GM18867 (cell line): ENCODE measurements around the gene KCNG2.

Source experiments
- ATAC-seq: cut with Tn5 transposase; IDR thresholded peaks from one replicate; pipeline ENCODE4 v1.9.1; 2021; ENCODE audit warnings: mild to moderate bottlenecking, moderate library complexity; ENCODE audit not compliant: unreplicated experiment

Gene KCNG2

DNA sequence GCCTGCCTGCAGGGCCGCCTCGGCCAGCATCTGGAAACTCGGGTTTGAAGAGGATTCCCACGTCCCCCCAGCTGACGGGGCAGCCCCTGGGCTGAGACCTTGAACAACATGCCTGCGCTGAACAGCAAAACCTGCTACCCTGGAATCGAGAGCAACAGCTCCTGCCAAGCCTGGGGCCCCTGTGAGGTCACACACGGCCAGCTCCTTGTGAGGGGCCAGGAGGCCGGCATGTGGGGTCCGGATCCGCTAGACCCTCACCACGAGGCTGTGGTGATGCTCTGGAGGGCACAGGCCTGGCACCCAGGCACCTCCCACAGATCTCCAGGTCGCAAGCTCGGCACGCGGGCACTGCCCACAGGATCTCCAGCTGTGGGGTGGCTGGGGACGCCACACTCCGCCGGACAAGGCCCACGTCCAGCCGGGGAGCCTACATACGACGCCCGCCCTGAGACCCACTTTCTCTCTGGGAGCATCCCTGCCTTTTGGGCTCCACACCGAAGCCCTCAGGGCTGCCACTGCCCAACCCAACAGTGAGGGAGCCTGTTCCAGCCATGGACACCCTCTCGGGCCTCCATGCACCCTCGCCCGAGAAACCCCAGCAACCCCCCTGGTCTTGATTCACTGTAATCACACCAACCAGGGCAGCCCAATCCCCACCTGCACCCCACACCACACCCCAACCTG is 119.6 kb downstream of the KCNG2 start:
- ATAC-seq = no peak

DNA sequence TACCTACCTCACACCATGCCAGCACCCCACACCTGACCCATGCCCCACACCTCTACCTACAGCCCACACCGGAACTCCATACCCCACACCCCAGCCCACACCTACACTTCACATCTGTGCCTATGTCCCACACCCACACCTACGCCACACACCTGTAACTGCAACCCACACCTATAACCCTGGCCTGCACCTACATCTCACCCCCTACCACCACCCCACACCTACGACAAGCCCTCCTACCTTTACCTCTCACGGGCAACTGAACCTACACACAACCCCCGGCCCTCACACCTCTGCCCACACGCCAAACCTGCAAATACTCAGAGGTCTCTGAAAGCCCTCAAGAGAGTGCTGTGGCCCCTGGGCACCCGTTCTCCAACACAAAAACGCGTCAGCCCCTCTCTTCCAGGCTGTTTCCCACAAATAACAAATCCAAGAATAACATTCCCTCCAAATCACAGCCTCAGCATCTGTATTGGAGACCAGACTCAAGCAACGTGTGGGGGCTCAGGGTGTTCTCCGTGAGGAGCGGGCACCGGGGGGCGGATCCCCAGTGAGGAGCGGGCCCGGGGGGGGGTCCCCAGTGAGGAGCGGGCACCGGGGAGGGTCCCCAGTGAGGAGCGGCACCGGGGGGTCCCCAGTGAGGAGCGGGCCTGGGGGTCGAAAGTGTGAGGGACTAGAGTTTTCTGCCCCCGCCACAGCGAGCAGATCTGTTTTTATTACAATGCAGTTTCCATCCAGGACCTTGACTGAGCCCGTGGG is 120.3 kb downstream of the KCNG2 start:
- ATAC-seq = no peak

DNA sequence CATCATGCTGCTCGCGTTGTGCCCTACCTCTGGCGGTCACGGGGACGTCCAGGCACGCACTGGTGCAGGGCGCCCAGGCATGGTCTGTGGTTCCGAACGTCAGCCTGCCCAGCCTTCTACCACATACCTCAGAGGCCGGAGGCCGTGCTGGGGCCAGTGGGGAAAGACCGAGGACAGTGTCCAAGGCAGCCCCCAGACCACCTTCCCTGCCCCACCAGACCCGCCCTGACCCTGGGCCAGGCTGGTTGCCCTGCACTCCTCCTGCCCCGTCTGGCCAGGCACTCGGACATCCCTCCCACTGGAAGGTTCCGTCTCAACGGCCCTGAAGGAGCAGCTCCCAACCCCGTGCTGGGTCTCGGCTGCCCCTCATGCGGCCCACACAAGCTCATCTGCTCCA is 120.9 kb downstream of the KCNG2 start:
- no peak for ATAC-seq

- no peak for ATAC-seq
Observed at GRCh38 chr18:79919089-79919488, 121.4 kb downstream of the KCNG2 start.

DNA sequence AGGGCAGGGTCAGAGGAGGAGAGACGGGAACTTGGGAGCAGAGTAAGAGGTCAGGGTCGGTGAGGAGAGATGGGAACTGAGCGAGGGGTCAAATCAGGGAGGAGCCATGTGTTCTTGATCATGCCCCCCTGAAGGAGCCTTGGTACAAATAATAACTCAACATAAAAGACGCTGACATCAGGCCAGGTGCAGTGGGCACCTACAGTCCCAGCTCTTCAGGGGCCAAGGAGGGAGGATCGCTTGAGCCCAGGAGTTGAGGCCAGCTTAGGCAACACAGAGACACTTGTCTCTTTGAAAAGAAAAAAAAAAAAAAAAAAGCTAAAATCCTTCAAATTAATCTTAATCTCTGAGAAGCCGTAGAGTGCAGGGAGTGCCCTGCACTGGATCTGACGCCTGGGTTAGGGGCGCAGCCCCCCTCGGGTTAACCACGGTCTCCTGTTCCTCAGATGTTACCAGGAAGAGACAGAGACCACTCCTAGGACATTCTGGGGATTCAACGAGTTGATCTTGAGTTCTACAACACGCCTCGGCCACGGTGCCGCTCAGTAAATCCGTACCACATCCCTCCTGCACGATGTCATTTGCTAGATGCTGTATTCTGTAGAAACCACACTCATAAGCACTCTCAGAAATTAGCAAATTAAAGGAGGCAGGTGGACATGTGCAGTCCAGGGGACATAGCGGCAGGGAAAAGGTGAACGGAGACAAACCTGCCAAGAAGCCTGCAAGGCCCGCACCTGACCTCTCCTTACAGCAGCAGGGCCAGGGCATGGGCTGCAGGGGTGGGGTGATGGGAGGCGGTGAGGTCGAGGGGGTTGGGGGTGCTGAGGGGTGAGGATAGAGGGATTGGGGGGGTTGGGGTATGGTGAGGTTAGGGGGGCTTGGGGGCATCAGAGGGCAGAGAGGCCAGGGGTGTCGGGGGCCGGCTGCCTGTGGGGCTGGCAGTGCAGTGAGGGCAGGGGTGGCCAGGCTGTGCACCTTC is 124.5 kb downstream of the KCNG2 start:
- no peak for ATAC-seq

- no peak for ATAC-seq
Observed at GRCh38 chr18:79922971-79923411, 125.3 kb downstream of the KCNG2 start.

- ATAC-seq = no peak
Observed at GRCh38 chr18:79923896-79924585, 126.3 kb downstream of the KCNG2 start.

DNA sequence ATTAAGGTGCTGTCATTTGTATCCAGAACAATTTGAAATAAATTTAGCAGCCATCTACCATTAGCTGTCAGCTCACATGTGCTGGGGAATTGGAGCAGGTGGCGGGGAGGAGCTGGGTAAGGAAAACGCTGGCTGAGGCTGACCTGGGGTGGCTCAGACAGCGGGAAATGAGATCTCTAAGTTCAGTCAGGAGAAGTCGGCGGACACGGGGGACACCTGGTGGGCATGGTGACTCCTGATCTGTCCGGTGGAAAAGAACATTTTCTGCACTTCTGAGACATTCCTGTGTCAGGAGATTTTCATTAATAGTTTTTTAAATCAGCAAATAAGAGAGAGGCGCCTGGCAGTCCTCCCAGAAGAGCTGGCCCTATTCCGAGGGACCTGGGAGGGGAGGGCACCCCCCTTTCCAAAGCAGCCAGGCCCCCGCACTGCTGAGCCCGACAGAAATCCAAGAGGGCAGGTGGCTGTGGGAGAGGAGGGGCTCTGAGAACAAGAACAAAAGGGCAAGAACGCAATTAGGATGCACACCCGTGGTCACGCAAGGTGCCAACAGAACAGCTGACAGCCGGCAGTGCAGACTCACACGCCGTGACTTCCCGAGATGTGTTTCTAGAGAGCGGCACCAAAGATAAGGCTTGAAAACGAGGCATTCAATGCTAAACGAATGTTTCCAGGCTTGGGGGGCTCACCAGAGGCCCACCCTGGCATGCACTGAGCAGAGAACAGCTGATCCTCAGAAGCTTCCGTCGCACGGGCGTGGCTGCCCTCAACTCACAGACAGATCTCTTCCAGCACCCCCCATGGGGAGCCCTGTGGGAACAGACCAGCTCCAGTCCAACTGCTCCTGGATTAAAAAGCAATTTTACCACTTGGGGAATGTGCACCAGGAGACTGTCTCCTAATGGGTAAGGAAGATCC is 127.3 kb downstream of the KCNG2 start:
- ATAC-seq = no peak

DNA sequence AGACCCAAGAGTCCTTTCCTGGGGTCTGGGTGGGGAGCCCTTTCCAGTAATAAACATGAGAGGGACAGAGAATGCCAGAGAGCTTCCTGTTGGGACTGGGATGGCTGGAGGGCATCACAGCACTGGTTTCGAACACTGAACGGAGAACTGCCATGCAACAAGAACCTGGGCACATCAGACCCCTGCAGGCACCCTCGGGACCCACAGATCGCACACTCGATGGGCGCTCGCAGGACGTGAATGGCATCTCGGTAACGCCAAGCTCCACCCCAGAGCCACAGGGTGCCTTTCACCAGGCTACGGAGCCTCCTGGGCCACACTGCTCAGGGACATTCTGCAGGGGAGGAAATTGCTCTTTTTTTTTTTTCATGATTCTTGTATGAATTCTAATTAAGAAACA is 128.6 kb downstream of the KCNG2 start:
- ATAC-seq = no peak

- no peak for ATAC-seq
Observed at GRCh38 chr18:79926715-79927606, 129.2 kb downstream of the KCNG2 start.

DNA sequence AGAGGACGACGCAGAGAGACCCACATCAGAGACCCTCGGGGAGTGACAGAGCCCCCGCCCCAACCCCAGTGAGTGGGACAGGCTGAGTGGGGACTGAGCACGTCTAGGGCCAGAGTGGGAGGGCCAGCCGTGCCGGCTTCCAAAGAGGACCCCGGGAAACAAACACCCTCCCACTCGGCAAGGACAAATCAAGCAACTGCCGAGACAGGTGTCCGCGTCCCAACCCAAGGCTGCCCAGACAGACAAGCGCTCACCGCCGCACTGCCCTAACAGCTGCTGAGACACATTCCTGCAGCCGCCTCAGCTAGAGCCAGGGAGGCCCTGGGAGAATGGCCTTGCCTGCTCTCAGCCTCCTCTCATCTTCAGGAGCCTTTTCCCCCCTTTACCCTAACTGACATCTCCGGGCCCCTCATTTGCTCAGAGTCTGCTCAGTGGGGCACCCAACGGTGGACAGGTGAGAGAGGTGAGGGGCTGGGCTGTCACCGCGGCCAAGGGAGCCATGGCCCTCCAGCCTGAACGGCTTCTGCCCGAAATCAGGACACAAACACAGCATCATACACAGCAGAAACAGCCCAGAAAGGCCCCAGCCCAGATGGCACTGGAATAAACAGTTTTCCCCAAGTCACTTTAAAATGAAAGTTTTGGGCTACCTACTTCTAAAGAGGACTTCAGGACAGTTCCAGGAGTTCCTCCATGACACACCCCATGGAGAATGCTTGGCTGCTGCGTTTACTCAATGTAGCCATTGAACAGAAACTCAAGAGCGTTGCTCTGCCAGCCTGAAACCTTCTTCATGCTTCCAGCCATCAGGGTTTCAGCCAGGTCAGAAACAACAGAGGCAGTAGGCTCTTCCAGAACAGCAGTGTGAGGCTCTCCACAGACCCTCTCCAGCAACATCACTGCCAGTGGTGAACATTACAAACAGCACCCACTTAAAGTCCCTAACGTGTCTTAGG is 130.1 kb downstream of the KCNG2 start:
- ATAC-seq = no peak

DNA sequence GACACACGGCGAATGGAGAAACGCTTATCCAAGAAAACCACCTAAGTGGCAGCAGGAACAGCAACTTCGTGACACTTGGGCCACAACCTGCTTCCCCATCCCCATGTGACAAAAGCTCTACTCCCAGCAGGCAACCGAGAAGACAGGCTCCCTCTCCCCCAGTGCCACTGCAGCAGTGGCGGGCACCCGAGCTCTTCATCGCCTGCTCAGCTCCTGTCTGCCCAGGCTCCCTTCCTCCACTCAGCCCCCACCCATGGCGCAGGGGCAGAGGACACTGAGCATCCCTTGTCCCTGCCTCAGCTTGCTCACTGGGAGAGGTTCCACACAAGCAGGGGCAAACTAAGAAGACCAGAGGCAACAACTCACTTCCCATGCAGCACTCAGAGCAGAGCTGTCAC is 130.8 kb downstream of the KCNG2 start:
- ATAC-seq = no peak

GRCh38 chr18:79930020-79930642 is 132.4 kb downstream of the KCNG2 start:
- ATAC-seq = no peak

- ATAC-seq = no peak
Observed at GRCh38 chr18:79931475-79931874, 133.7 kb downstream of the KCNG2 start.

- ATAC-seq = no peak
Observed at GRCh38 chr18:79932907-79933306, 135.2 kb downstream of the KCNG2 start.

- ATAC-seq = no peak
Observed at GRCh38 chr18:79933765-79934164, 136.0 kb downstream of the KCNG2 start.
